Fibroblast of the aortic adventitia (primary cell): ENCODE measurements around the gene AAGAB. TPM values are rescaled to one million over a fixed set of nuclear protein-coding genes. Genes with fewer than 3 reads are reported as not detected.
"Not testable (repeated sequence)": the region's sequence is repeated elsewhere in the genome, so short reads cannot be mapped to it uniquely, and the experiment has no call there.

Experiments
- DNase-seq: peaks from one replicate; pipeline ENCODE4 v3.0.0-alpha.2; 2010; ENCODE audit warnings: low read depth
- H3K4me3 ChIP-seq: 2 replicates; pipeline ENCODE4 v1.5.1; 2011; ENCODE audit warnings: low read depth, mild to moderate bottlenecking, control low read depth, low read length, moderate library complexity
- total RNA-seq: library from RNA; depleted of rRNA; stranded (reverse); fragments of >200 nt; gene quantifications from 2 replicates; pipeline ENCODE4 v1.2.3, GENCODE V29; 2012; ENCODE audit warnings: low replicate concordance
- TF ChIP-seq, protein P1 (sequence below): IDR thresholded peaks from 2 replicates; pipeline ENCODE4 v1.5.1; 2011; ENCODE audit warnings: mild to moderate bottlenecking, low read length, control low read depth, inconsistent platforms; ENCODE audit not compliant: insufficient read depth

Gene AAGAB, protein sequence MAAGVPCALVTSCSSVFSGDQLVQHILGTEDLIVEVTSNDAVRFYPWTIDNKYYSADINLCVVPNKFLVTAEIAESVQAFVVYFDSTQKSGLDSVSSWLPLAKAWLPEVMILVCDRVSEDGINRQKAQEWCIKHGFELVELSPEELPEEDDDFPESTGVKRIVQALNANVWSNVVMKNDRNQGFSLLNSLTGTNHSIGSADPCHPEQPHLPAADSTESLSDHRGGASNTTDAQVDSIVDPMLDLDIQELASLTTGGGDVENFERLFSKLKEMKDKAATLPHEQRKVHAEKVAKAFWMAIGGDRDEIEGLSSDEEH
- 43.7 and 95.6 TPM in 2 replicates for total RNA-seq

DNA sequence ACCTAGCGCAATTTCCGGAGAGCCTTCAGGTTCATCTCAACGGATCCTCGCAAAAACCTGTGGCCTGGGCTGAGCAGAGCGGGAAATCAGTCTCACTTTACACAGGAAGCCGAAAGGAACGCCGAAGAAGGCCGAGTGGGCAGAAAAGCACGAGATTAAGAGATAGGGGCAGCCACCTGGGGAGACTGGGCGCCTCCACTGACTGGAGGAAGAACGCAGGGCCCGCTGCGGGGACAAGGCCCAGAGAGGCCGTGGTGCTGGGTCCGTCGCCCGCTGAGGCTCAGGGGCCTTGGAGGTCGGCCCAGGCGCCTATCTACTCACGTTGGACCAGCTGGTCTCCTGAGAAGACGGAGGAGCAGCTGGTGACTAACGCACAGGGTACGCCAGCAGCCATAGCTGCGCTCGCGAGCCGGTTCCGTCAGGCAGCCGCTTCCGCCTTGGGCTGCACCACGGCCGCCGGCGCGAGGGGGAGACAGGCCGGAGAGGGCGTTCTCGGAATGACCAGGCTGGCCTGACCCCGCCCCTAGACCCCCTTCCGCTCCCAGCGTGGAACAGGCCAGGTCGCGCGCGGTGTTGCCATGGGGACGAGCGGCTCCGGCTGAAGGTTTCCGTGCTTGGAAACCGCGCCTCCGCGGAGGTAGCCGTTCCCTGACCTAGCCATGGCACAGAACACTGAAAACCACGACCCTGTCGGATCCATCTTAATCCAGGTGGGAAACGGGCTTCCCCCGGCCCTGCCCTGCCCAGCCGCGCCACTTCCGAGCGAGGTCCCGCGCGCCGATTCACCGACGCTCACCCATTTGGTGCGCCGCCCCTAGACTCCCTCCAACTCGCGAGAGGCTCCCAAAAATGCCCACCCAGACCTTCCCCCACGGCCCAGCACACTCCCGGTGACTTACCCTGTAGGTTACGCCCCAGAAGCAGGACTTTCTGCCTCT lies at the start of gene AAGAB, which contains the start of gene IQCH:
Gene AAGAB (minus strand): TSS at position 424 of the 938 bp plus-strand sequence. CDS start 30 bp downstream, at position 394.
Gene IQCH (plus strand): TSS at position 549 of the 938 bp plus-strand sequence. CDS start 111 bp downstream, at position 660.
- peak within 1 kb of the TSS; percentile 73 for H3K4me3 ChIP-seq
- peak; percentile 96 for DNase-seq
- TF ChIP-seq, protein P1, sequence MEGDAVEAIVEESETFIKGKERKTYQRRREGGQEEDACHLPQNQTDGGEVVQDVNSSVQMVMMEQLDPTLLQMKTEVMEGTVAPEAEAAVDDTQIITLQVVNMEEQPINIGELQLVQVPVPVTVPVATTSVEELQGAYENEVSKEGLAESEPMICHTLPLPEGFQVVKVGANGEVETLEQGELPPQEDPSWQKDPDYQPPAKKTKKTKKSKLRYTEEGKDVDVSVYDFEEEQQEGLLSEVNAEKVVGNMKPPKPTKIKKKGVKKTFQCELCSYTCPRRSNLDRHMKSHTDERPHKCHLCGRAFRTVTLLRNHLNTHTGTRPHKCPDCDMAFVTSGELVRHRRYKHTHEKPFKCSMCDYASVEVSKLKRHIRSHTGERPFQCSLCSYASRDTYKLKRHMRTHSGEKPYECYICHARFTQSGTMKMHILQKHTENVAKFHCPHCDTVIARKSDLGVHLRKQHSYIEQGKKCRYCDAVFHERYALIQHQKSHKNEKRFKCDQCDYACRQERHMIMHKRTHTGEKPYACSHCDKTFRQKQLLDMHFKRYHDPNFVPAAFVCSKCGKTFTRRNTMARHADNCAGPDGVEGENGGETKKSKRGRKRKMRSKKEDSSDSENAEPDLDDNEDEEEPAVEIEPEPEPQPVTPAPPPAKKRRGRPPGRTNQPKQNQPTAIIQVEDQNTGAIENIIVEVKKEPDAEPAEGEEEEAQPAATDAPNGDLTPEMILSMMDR: no peak

DNA sequence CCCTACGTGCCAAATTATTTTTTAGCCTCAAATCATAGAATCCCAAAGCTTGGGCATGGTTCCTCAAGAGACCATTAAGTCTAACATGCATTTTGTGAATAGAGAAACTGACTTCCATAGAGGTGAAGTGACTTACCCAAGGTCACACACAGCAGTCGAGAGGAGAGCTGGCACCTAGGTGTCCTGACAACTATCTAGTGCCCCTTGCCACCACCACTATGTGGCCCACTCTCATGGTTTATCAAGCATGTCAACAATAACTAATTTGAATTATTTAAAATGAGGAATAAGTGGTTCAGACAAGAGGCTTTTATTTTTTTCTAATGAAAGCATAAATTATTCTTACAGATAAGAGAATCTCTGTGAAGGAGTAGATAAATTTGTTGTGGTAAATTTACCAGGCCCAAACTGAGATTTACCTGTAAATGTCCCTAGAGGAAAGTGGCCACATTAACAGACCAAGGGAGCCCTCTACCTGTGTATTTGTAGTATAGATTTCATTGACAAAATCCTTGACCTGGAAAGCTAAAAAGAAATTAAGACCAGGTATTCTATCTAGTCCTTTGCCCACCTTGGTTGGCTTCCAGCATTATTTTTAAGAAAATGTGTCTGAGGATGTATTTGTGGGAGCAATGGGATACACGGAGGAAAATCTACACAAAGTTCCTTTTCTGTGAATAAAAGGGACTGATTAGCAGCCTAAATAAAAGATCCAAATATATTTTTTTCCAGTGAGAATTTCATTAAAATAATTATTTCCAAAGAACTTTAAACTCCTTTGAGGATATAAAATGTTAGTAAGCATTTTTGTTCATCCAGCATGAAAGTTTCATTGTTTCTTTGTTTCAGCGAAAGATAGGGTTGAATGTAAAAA lies 49.3 kb upstream of the AAGAB start:
- TF ChIP-seq, protein P1: peak; percentile 41
- DNase-seq: peak; percentile 65

DNA sequence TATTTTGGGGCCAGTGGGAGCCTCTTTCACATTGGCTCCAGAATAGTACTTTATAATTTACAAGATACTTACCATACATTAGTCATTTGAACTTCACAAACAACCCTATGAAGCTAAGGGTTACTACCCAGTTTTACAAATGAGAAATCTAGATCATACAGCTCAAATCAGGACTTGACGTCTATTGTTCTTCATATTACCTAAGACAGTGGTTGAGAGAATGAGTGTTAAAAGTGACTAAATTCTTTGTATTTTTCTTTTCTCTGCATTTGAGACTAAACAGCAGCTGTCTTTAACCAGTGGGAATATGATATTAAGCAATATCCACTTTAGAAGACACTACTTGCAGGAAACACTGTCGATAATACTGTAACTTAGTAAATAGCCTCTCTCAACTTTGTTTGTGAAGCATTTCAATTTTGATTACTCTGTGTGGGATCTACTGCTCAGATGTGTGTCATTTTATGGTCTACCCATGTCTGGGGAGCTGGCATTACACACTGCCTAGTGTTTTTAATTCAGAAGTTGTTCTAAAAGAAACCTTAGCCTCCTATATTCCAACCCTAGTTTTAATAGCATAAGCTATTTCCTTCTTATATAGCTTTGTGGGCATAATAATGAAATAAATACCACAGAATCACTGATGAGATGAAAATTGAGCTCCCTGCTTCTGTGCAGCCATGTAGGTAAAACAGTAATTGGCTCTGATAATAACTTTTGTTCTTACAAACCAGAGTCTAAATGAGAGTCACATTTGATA lies 46.0 kb upstream of the AAGAB start:
- DNase-seq: peak; percentile 2
- H3K4me3 ChIP-seq: no peak overlapping the region
- TF ChIP-seq, protein P1: no peak

More for the DNA sequence above, 49.3 kb upstream of the AAGAB start:
- H3K4me3 ChIP-seq: no peak overlapping the region

DNA sequence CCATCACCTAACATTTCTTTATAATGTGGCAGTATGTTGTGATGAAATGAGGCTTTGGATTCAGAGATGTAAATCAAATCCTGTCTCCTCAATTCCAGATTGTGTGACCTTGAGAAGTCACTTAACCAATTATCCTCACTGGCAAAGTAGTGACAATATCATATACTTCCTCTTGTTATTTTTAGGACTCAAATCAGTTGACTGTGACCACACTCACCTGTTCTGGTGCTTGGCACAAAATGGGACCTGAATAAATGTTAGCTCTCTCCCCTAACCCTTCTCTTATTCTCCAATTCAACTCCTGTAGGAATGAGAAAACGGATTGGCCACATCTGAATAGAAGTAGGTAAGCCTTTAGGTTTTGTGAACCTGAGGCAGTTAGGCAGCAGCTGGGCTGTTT lies 42.2 kb upstream of the AAGAB start:
- DNase-seq: no peak
- TF ChIP-seq, protein P1: no peak
- H3K4me3 ChIP-seq: no peak overlapping the region

DNA sequence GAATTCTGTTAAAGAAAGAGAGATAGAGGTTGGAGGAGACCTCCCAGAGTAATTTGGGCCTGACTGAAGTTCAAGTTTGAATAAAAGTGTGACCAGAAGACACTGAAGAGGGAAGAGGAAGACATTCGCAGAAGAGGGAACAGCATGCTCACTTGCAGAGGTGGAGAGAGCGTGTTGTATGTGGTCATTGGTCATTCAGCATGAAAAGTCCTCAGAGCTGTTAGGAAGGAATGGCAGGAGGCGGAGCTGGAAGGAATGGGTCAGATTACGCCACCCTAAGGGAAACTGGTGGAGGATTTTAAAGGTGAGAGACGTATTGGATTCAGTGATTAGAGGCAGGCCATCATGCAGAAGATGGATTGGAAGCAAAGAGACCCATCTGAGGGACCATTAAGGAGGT lies 41.7 kb upstream of the AAGAB start:
- TF ChIP-seq, protein P1: no peak
- DNase-seq: no peak
- no peak overlapping the region for H3K4me3 ChIP-seq

DNA sequence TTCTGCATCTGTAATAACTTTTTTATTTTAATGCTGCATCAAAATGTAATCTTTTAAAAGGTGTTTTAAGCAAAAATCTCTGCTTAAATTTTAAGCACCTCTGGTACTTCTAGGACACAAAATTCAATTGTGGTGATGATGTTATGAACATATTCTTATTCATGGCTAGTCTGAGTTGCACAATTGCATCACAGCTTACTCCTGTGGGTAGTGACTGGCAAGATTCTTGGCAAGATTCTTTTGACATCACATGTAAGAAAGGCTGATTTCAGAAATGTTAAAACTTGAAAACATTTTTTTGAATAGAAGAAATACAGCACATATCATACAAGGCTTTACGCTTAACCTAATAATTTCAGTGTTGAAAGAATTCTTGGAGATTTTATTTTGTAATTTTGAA lies 35.9 kb upstream of the AAGAB start:
- TF ChIP-seq, protein P1: no peak
- no peak overlapping the region for H3K4me3 ChIP-seq
- DNase-seq: peak; percentile 20

DNA sequence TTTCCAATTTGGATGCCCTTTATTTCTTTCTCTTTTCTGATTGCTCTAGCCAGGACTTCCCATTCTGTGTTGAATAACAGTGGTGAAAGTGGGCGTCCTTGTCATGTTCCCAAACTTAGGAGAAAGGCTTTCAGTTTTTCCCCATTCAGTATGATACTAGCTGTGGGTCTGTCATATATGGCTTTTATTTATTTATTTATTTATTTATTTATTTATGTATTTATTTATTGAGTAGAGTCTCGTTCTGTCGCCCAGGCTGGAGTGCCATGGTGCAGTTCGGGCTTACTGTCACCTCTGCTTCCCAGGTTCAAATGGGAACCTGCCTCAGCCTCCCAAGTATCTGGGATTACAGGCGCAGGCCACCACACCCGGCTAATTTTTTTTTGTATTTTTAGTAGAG lies 31.9 kb upstream of the AAGAB start:
- not testable (repeated sequence) for DNase-seq, H3K4me3 ChIP-seq

DNA sequence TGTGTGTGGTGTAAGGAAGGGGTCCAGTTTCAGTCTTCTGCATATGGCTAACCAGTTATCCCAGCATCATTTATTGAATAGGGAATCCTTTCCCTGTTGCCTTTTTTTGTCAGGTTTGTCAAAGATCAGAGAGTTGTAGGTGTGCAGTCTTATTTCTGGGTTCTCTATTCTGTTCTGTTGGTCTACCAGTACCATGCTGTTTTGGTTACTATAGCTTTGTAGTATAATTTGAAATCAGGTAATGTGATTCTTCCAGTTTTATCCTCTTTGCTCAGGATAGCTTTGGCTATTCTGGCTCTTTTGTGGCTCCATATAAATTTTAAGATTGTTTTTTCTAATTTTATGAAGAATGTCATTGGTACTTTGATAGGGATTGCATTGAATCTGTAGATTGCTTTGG lies 31.2 kb upstream of the AAGAB start:
- not testable (repeated sequence) for H3K4me3 ChIP-seq, DNase-seq
